HG03457 (cell line): Measurements from ENCODE around the gene CLDN19.
"Not testable (repeated sequence)": the region's sequence is repeated elsewhere in the genome, so short reads cannot be mapped to it uniquely, and the experiment has no call there.

ENCODE experiments used
- ATAC-seq: cut with Tn5 transposase; IDR thresholded peaks from one replicate; pipeline ENCODE4 v1.9.1; 2021; ENCODE audit warnings: moderate number of reproducible peaks; ENCODE audit not compliant: unreplicated experiment

CLDN19 gene

DNA sequence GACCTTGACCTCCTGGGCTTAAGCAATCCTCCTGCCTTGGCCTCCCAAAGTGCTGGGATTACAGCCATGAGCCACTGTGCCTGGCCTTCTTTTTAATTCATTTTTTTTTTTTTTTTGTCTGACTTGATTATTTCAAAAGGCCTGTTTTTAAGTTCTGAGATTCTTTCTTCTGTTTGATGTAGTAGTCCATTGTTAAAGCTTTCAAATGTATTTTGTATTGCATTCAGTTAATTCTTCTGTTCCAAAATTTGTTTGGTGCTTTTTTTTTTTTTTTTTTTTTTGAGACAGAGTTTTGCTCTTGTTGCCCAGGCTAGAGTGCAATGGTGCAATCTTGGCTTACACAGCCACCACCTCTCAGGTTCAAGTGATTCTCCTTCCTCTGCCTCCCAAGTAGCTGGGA, 25.6 kb downstream of the CLDN19 start:
- not testable (repeated sequence) for ATAC-seq

GRCh38 chr1:42713293-42713692, 26.7 kb downstream of the CLDN19 start:
- ATAC-seq: no peak

GRCh38 chr1:42712808-42713207, 27.2 kb downstream of the CLDN19 start:
- not testable (repeated sequence) for ATAC-seq

DNA sequence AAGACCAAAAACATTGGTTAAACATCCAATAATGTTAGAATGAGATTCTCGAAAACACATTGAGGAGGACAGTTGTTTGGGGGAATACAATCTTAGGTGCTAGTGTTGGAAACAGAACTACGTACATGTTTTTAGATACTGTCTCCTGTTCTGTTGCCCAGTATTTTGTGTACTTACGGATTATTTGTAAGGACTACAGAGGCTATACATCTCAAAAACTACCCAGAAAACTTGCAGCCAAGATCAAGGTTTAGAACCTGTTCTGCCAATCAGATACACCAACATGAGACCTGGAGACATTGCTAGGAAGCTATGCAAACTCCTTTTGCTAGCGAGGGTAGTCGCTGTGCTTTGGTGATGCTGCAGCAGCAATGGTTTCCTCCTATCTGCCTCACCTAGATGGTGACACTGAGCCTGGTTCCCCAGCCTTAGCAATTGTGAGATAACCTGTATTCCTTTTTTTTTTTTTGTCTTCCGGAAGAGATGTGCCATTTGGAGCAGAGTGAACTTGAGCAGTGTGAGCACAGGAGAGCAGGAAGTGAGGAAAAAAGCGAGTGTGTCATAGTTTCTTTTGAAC, 36.1 kb downstream of the CLDN19 start:
- no peak for ATAC-seq

DNA sequence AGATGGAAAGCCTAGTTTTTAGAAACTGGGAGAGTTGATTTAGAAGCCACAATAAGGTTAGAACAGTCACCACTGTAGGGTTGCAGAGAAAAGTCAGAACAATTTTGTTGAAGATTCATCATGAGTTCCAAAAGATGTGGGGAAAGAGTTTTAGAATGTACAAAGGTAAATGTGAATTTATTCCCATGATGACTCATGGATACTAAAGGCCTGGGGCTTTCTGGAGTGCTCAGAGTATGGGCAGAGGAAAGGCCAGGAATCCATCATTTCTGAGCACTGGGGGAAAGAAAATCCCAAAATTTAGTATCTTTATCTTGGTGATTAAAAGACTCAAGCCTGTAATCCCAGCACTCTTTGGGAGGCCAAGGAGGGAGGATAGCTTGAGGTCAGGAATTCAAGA, 40.0 kb downstream of the CLDN19 start:
- no peak for ATAC-seq

DNA sequence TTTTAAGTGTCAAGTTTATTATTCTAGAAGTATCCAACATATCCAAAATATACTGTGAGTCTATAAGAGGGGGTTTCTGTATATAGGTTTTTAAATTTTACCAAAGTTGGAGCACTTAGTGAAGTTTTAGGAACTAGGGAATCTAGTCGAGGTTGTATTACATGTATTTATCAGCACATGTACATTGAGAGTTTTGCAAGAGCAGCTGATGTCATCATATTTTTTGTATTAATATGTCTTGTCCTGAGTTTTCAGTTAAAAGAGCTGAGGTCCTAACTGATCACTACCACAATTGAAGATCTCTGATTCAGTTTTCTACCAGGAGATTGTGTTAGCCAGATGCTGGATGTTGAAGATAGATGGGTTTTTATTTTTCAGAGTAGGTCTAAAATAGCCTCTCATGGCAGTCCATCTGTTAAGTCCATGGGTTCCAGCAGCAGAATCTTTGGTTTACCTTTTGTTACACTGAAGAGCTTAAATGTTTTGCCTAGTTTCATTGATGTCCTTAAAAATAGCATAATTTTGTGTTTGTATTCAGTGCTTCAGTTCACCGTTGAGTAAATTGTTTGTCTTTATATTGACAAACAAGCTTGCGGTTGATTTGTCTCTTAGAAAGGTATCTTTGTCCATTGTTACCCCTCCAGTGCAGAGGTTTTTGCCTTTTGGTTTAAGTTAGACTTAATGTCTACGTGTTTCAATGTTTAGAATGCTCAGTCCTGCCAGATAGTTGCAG, 41.8 kb downstream of the CLDN19 start:
- ATAC-seq: no peak

DNA sequence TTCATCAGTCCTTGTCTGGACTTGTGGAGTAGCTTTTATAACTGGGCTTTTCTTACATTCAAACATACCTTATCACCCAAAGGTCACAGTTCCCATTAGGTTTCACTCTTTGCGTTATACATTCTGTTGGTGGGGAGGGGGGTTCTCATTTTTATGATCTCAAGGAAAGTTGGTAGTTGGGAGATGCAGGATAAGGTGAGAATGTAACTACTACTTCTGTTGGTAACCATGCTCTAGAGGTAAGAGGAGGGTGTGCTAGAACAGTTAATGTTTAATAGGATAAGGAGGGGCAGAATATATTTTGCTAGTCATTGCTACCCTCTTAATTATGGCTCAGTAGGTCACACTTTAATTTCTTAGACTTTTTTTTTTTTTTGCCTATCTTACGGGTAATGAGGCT, 47.1 kb downstream of the CLDN19 start:
- no peak for ATAC-seq

DNA sequence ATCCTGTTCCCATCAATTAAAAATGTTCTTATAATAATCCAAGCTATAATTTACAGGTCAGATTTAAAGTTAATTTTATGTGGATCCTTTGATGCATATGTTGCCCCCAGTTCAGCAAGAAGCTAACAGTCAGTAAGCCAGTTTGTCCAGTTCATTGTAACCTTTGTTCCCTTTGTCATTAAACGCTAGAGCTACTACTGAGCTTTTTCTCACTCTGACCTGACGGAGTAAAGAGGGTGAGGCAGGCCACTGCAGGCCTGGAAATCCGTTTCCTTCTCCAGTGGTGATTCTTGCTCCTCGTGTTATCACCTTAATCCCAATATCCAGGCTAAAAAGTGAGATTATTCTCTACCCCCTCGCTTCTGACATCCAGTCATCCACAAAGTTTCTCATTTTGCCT, 47.6 kb downstream of the CLDN19 start:
- ATAC-seq: no peak

DNA sequence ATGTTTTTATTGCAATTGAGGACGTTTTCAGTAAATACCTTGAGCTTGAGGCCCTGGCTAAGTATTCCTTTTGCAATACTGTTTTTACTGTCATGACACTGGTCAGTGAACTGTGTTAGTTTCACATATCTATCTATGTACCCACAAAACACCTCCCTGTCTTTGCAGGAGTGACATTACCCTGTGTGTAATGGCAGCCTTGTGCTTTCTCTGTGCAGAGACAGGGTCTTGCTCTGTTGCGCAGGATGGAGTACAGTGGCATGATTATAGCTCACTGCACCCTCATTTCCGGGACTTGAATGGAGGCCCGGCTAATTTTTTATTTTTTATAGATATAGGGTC, 48.9 kb downstream of the CLDN19 start:
- ATAC-seq: no peak

- no peak for ATAC-seq
These were observed 49.4 kb downstream of the CLDN19 start for GRCh38 chr1:42690477-42691156.

DNA sequence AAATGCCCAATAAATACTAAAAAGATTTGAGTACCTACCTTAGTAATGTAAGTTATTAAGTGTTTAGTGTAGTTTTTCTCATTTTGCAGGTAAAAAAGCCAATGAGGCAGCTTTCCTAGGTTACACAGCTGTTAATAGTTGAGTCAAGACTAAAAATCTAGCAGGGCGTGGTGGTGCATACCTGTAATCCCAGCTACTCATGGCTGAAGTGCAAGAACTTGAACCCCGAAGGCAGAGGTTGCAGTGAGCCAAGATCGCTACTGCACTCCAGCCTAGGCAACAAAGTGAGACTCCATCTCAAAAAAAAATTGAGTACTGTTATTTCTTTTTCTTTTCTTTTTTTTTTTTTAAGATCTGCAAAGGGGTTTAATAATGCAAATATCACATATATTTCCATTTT, 50.1 kb downstream of the CLDN19 start:
- ATAC-seq: no peak

DNA sequence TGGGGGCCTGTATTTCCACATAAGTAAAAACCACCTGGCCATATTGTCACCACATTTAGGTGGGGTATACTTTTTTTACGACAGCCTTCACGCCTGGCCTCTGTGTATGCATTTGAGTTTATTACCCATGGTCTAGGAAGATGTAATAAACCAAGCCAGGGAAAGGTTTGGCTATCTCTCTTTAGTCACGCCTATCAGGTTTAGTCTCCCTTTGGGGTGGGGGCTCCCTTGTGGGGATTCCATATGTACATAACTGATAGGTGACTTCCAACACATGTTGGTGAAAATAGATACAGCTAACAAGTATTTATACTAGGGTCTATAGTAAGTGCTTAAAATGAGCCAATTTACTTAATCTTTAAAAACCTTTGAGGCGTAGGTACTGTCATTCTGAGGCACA, 53.6 kb downstream of the CLDN19 start:
- no peak for ATAC-seq

- ATAC-seq: no peak
These were observed 55.9 kb downstream of the CLDN19 start for GRCh38 chr1:42684139-42684538.
